HCT116 (cell line): ENCODE results near the gene SLC16A7. TPM values are rescaled to one million over a fixed set of nuclear protein-coding genes. Genes with fewer than 3 reads are reported as not detected.

Experiments
- ATAC-seq: fragments of 200-7000 bp; cut with Tn5 transposase; 2 replicates; pipeline ENCODE4 v1.9.1; 2020; ENCODE audit warnings: mild to moderate bottlenecking, moderate library complexity
- BruUV-seq: library from RNA; stranded (reverse); fragments of 400-500 nt; replicated peaks from 2 replicates; lab custom pipeline; 2021; lab: Mats Ljungman, UMichigan
- CTCF ChIA-PET: fragments of 300-600 bp; sonication (Branson Sonifier 250); formaldehyde crosslinking; loops from one replicate; lab custom pipeline; 2021; ENCODE audit warnings: antibody characterized with exemption; lab: Charles Lee
- POLR2A ChIA-PET: fragments of 300-600, 350-600 bp; sonication (Branson Sonifier 250); formaldehyde crosslinking; loops from one replicate; lab custom pipeline; 2021; ENCODE audit warnings: antibody characterized with exemption; lab: Charles Lee
- RAD21 ChIA-PET, 2 experiments: fragments of 300-600 bp; sonication (Branson Sonifier 250); formaldehyde crosslinking; loops; one replicate each; lab custom pipeline; 2023; ENCODE audit warnings: low total read pairs in 2 of 2; ENCODE audit not compliant: uncharacterized antibody in 2 of 2, unreplicated experiment in 2 of 2, low non-redundant PET in 1 of 2; lab: Charles Lee
- DNase-seq: peaks from one replicate; pipeline ENCODE4 v3.0.0-alpha.2; 2010; ENCODE audit warnings: low read depth, low spot score
- H2AFZ ChIP-seq: fragments of 200-600 bp; shearing (Covaris generic), sonication (generic); 2 replicates; pipeline ENCODE4 v1.6.1; 2017; ENCODE audit warnings: low read depth, mixed run types, mixed read lengths, antibody characterized with exemption, low read length; ENCODE audit not compliant: poor library complexity, severe bottlenecking
- H3K27ac ChIP-seq: 2 replicates; pipeline ENCODE4 v1.5.1; 2012; ENCODE audit warnings: low read depth, low read length
- H3K27me3 ChIP-seq: fragments of 200-600 bp; sonication (generic); 2 replicates; pipeline ENCODE4 v1.6.1; 2016; ENCODE audit warnings: mixed run types, low read length, mixed read lengths; ENCODE audit not compliant: insufficient read depth
- H3K36me3 ChIP-seq, 2 experiments: fragments of 200-500 bp in 1 of 2; fragments of 200-600 bp in 1 of 2; sonication (Bioruptor generic) in 1 of 2; sonication (generic) in 1 of 2; 2 replicates each; pipeline versions ENCODE4 v1.5.1 to v1.6.1; 2014 to 2016; ENCODE audit warnings: low read length in 2 of 2, inconsistent platforms in 1 of 2, mixed read lengths in 1 of 2, mixed run types in 1 of 2; ENCODE audit not compliant: insufficient read depth in 2 of 2, control insufficient read depth in 1 of 2
- H3K4me1 ChIP-seq, 2 experiments: fragments of 200-600 bp in 1 of 2; sonication (generic) in 1 of 2; 2 replicates each; pipeline versions ENCODE4 v1.5.1 to v1.6.1; 2012 to 2017; ENCODE audit warnings: low read length in 2 of 2, inconsistent platforms in 1 of 2, mild to moderate bottlenecking in 1 of 2, mixed read lengths in 1 of 2, mixed run types in 1 of 2, moderate library complexity in 1 of 2; ENCODE audit not compliant: insufficient read depth in 2 of 2, control insufficient read depth in 1 of 2
- H3K4me2 ChIP-seq: fragments of 200-600 bp; sonication (generic); 2 replicates; pipeline ENCODE4 v1.6.1; 2017; ENCODE audit warnings: mixed run types, low read length, mixed read lengths
- H3K4me3 ChIP-seq, 2 experiments: fragments of 200-600 bp in 1 of 2; sonication (generic) in 1 of 2; replicated peaks in 1 of 2; 2 replicates each; pipeline ENCODE4 v1.5.1; 2011 to 2016; ENCODE audit warnings: low read length in 2 of 2, control low read depth in 1 of 2, low read depth in 1 of 2, mild to moderate bottlenecking in 1 of 2, mixed read lengths in 1 of 2, mixed run types in 1 of 2
- H3K79me2 ChIP-seq: fragments of 200-600 bp; sonication (generic); 2 replicates; pipeline ENCODE4 v1.6.1; 2017; ENCODE audit warnings: mild to moderate bottlenecking, mixed run types, low read length, moderate library complexity, mixed read lengths; ENCODE audit not compliant: insufficient read depth
- H3K9ac ChIP-seq: fragments of 200-600 bp; sonication (generic); 2 replicates; pipeline ENCODE4 v1.6.1; 2016; ENCODE audit warnings: low read length, mixed read lengths
- H3K9me2 ChIP-seq: fragments of 200-600 bp; sonication (generic), shearing (Covaris generic); 2 replicates; pipeline ENCODE4 v1.6.1; 2017; ENCODE audit warnings: mixed run types, mild to moderate bottlenecking, moderate library complexity; ENCODE audit not compliant: insufficient read depth
- H3K9me3 ChIP-seq, 2 experiments: fragments of 200-500 bp in 1 of 2; fragments of 200-600 bp in 1 of 2; sonication (Bioruptor generic) in 1 of 2; sonication (generic) in 1 of 2; 2 replicates each; pipeline ENCODE4 v1.6.1; 2014 to 2017; ENCODE audit warnings: low read length in 2 of 2, mixed read lengths in 2 of 2, inconsistent platforms in 1 of 2, low read depth in 1 of 2, mild to moderate bottlenecking in 1 of 2, mixed run types in 1 of 2, moderate library complexity in 1 of 2; ENCODE audit not compliant: control insufficient read depth in 1 of 2, insufficient read depth in 1 of 2
- H4K20me1 ChIP-seq: fragments of 200-600 bp; sonication (generic), shearing (Covaris generic); 2 replicates; pipeline ENCODE4 v1.6.1; 2017; ENCODE audit warnings: mixed run types, mild to moderate bottlenecking, moderate library complexity; ENCODE audit not compliant: insufficient read depth
- ATF3 ChIP-seq: IDR thresholded peaks from 2 replicates; pipeline ENCODE4 v1.6.1; 2012
- CBX3 ChIP-seq: IDR thresholded peaks from 2 replicates; pipeline ENCODE4 v1.6.1; 2012; ENCODE audit warnings: low read depth
- EGR1 ChIP-seq: IDR thresholded peaks from 2 replicates; pipeline ENCODE4 v1.6.1; 2012; ENCODE audit warnings: low read depth
- EZH2 ChIP-seq: fragments of 200-600 bp; sonication (generic); IDR thresholded peaks from 2 replicates; pipeline ENCODE4 v1.6.1; 2017; ENCODE audit warnings: antibody characterized with exemption, mixed run types
- JUND ChIP-seq: IDR thresholded peaks from 2 replicates; pipeline ENCODE4 v1.6.1; 2012
- POLR2AphosphoS5 ChIP-seq: IDR thresholded peaks from 2 replicates; pipeline ENCODE4 v1.6.1; 2011; ENCODE audit warnings: mild to moderate bottlenecking, low read depth, low read length, moderate library complexity
- SIN3A ChIP-seq: IDR thresholded peaks from 2 replicates; pipeline ENCODE4 v1.6.1; 2012; ENCODE audit warnings: low read depth
- SRF ChIP-seq: IDR thresholded peaks from 2 replicates; pipeline ENCODE4 v1.6.1; 2012; ENCODE audit warnings: low read depth
- TCF7L2 ChIP-seq: IDR thresholded peaks from 2 replicates; pipeline ENCODE4 v1.7.0; 2011; ENCODE audit warnings: borderline replicate concordance, inconsistent platforms; ENCODE audit not compliant: insufficient read depth, insufficient read length; ENCODE audit errors: extremely low read depth
- YY1 ChIP-seq: IDR thresholded peaks from 2 replicates; pipeline ENCODE4 v1.6.1; 2011; ENCODE audit warnings: low read length, low read depth, moderate library complexity, mild to moderate bottlenecking; ENCODE audit not compliant: insufficient replicate concordance; ENCODE audit errors: extremely low read depth
- intact Hi-C: fragments of 100-400 bp; cut with micrococcal nuclease; formaldehyde crosslinking; loops from 2 replicates; pipeline ENCODE4 v1.10.0; 2022
- total RNA-seq: library from RNA; stranded (reverse); gene quantifications from one replicate; pipeline ENCODE4 v1.2.1, GENCODE V29; 2021; ENCODE audit not compliant: unreplicated experiment

SLC16A7 gene
- total RNA-seq, 1 experiment from 2014 or later = 10.0 TPM

GRCh38 chr12:59695379-59695778 is 99.5 kb downstream of the SLC16A7 start:
- no TSS peak for BruUV-seq
- H2AFZ ChIP-seq = no peak overlapping the region
- CTCF ChIA-PET = no interaction called here

GRCh38 chr12:59698600-59698999 is 102.8 kb downstream of the SLC16A7 start:
- H3K27ac ChIP-seq = no peak overlapping the region

More at GRCh38 chr12:59695379-59695778, 99.5 kb downstream of the SLC16A7 start:
- Histone ChIP-seq H4K20me1 (no peaks in the 10 kb centered on the region), H3K4me1 (0 out of 4 replicates have a peak, but pooled peaks cover 0 to 5% of the 10 kb centered on the region in 2 experiments), H3K27ac (no peak overlapping the region), H3K36me3 (no peaks in the 10 kb centered on the region), H3K4me2 (no peak overlapping the region), H3K79me2 (no peaks in the 10 kb centered on the region), H3K27me3 (no peaks in the 10 kb centered on the region), H3K9ac (no peak overlapping the region), H3K9me2 (no peaks in the 10 kb centered on the region), H3K9me3 (no peaks in the 10 kb centered on the region), H3K4me3 (no peak overlapping the region)
- intact Hi-C loops = no loop called here
- no peak for ATAC-seq
- POLR2A ChIA-PET = no interaction called here
- RAD21 ChIA-PET = no interaction called here
- TF ChIP-seq POLR2AphosphoS5 (no peak), ATF3 (no peak), TCF7L2 (no peak)
- no peak for DNase-seq

More at GRCh38 chr12:59698600-59698999, 102.8 kb downstream of the SLC16A7 start:
- no TSS peak for BruUV-seq
- Histone ChIP-seq H3K9me2 (no peaks in the 10 kb centered on the region), H3K9ac (no peak overlapping the region), H4K20me1 (no peaks in the 10 kb centered on the region), H3K36me3 (no peaks in the 10 kb centered on the region), H3K4me2 (no peak overlapping the region), H3K9me3 (no peaks in the 10 kb centered on the region), H3K79me2 (no peaks in the 10 kb centered on the region), H2AFZ (no peak overlapping the region), H3K4me1 (0 out of 4 replicates have a peak, but pooled peaks cover 0 to 5% of the 10 kb centered on the region in 2 experiments), H3K27me3 (no peaks in the 10 kb centered on the region), H3K4me3 (no peak overlapping the region)
- no peak for ATAC-seq
- CTCF ChIA-PET = no interaction called here
- RAD21 ChIA-PET = no interaction called here
- DNase-seq = no peak
- intact Hi-C loops = no loop called here
- no peak for TF ChIP-seq POLR2AphosphoS5
- TF ChIP-seq SIN3A = no peak
- no peak for TF ChIP-seq YY1
- TF ChIP-seq JUND = no peak
- TF ChIP-seq CBX3 = no peak
- no peak for TF ChIP-seq SRF
- no peak for TF ChIP-seq EZH2
- no peak for TF ChIP-seq EGR1
- POLR2A ChIA-PET = no interaction called here
